WTC11 (cell line): Measurements from ENCODE around the gene P3R3URF. TPM values are rescaled to one million over a fixed set of nuclear protein-coding genes. Genes with fewer than 3 reads are reported as not detected.

Experiments
- ATAC-seq: fragments of 200-7000 bp; cut with Tn5 transposase; 2 replicates; pipeline ENCODE4 v1.10.0; 2021; ENCODE audit warnings: mild to moderate bottlenecking, moderate library complexity
- CTCF ChIA-PET: fragments of 300-600 bp; sonication (Branson Sonifier 250); formaldehyde crosslinking; loops from one replicate; lab custom pipeline; 2021; ENCODE audit warnings: antibody characterized with exemption; lab: Charles Lee
- POLR2A ChIA-PET: fragments of 350-600 bp; sonication (Branson Sonifier 250); formaldehyde crosslinking; loops from one replicate; lab custom pipeline; 2021; ENCODE audit warnings: antibody characterized with exemption; lab: Charles Lee
- DNase-seq: peaks from one replicate; pipeline ENCODE4 v3.0.0; 2021; ENCODE audit warnings: low spot score
- H3K27ac Mint-ChIP-seq: 2 replicates; pipeline ENCODE4 v1.8.0; 2021; ENCODE audit warnings: mixed read lengths
- H3K27me3 Mint-ChIP-seq: 2 replicates; pipeline ENCODE4 v1.8.0; 2021; ENCODE audit warnings: low read depth, mild to moderate bottlenecking, moderate library complexity, mixed read lengths
- H3K36me3 Mint-ChIP-seq: 2 replicates; pipeline ENCODE4 v1.8.0; 2021; ENCODE audit warnings: mixed read lengths
- H3K4me1 Mint-ChIP-seq: 2 replicates; pipeline ENCODE4 v1.8.0; 2022; ENCODE audit warnings: mixed read lengths
- H3K4me3 Mint-ChIP-seq: 2 replicates; pipeline ENCODE4 v1.8.0; 2021; ENCODE audit warnings: mild to moderate bottlenecking, moderate library complexity, mixed read lengths
- H3K9me3 Mint-ChIP-seq: 2 replicates; pipeline ENCODE4 v1.8.0; 2021; ENCODE audit warnings: mixed read lengths
- CBFB ChIP-seq: sonication (generic); formaldehyde crosslinking; IDR thresholded peaks from 2 replicates; pipeline ENCODE4 v1.8.1; 2022; ENCODE audit warnings: mild to moderate bottlenecking, low read depth, missing genetic modification reagents
- JUN ChIP-seq: sonication (generic); formaldehyde crosslinking; IDR thresholded peaks from 2 replicates; pipeline ENCODE4 v1.8.0; 2023; ENCODE audit warnings: mild to moderate bottlenecking, missing genetic modification reagents
- ZNF317 ChIP-seq: sonication (generic); formaldehyde crosslinking; IDR thresholded peaks from 2 replicates; pipeline ENCODE4 v1.8.1; 2023; ENCODE audit warnings: low read depth, mild to moderate bottlenecking, moderate library complexity, missing genetic modification reagents, borderline replicate concordance
- total RNA-seq: library from RNA; stranded (reverse); gene quantifications from 3 replicates; pipeline ENCODE4 v1.2.3, GENCODE V29; 2021
- TF ChIP-seq, protein P1 (sequence below): fragments of 200-600 bp; IDR thresholded peaks from 2 replicates; pipeline ENCODE4 v1.8.0; 2022; ENCODE audit warnings: antibody characterized with exemption
- TF ChIP-seq, protein P2 (sequence below): sonication (generic); formaldehyde crosslinking; IDR thresholded peaks from 2 replicates; pipeline ENCODE4 v1.8.1; 2023; ENCODE audit warnings: mild to moderate bottlenecking, missing genetic modification reagents, borderline replicate concordance
- TF ChIP-seq, protein P3 (sequence below): fragments of 250-450 bp; sonication (Bioruptor Pico); IDR thresholded peaks from 2 replicates; pipeline ENCODE4 v1.9.0; 2021; ENCODE audit warnings: mild to moderate bottlenecking
- TF ChIP-seq, protein P4 (sequence below): sonication (generic); formaldehyde crosslinking; IDR thresholded peaks from 2 replicates; pipeline ENCODE4 v1.8.0; 2022; ENCODE audit warnings: mild to moderate bottlenecking, missing genetic modification reagents

The P3R3URF gene
- total RNA-seq, 1 experiment from 2014 or later: not detected

DNA sequence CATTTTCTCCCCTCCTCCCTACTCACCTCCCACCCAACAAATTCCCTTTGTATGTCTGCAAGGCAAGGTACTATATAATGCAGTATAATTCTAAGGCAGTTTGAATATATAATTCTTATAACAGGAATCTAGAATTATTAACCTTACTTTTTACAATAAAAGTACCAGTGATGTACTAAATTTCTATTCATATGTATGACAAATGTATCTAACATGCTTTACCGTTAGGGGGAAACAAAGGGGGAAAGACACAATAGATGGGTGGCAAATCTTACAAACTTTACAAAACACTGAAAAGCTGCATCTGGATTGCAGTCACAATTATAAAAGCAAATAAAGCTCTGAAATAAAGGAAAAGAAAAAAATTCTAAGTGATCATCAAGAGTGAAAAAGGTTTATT lies 46.2 kb downstream of the P3R3URF start:
- POLR2A ChIA-PET: no interaction called here
- Mint-ChIP-seq H3K4me3 (peak overlapping the region; percentile 90), H3K27ac (no peak overlapping the region)

DNA sequence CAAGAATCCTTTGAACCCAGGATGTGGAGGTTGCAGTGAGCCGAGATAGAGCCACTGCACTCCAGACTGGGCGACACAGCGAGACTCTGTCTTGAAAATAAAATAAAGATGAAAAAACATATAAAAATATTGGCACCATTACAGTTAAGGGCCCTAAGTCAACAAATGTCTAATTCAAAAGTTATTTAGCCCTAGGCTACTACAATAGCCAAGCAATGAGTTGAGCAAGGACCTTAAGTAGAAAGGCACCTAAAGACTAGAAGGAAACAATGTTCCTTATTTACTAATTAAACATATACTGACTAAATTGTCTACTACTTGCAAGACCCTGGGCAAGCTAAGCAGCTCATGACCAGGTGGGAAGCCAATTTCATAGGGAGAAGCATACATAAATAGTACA lies 47.9 kb downstream of the P3R3URF start:
- Mint-ChIP-seq H3K36me3 (no peaks in the 10 kb centered on the region), H3K27me3 (peaks cover 18% of the 10 kb centered on the region), H3K4me3 (no peak overlapping the region), H3K4me1 (peaks cover 14% of the 10 kb centered on the region), H3K9me3 (0 out of 2 replicates have a peak, but pooled peaks cover 3% of the 10 kb centered on the region), H3K27ac (no peak overlapping the region)
- POLR2A ChIA-PET: no interaction called here
- ATAC-seq (no peak), DNase-seq (no peak)
- TF ChIP-seq, protein P1, sequence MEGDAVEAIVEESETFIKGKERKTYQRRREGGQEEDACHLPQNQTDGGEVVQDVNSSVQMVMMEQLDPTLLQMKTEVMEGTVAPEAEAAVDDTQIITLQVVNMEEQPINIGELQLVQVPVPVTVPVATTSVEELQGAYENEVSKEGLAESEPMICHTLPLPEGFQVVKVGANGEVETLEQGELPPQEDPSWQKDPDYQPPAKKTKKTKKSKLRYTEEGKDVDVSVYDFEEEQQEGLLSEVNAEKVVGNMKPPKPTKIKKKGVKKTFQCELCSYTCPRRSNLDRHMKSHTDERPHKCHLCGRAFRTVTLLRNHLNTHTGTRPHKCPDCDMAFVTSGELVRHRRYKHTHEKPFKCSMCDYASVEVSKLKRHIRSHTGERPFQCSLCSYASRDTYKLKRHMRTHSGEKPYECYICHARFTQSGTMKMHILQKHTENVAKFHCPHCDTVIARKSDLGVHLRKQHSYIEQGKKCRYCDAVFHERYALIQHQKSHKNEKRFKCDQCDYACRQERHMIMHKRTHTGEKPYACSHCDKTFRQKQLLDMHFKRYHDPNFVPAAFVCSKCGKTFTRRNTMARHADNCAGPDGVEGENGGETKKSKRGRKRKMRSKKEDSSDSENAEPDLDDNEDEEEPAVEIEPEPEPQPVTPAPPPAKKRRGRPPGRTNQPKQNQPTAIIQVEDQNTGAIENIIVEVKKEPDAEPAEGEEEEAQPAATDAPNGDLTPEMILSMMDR: no peak
- no peak for TF ChIP-seq JUN
- TF ChIP-seq, all 79 proteins: peak for 0
- CTCF ChIA-PET: no interaction called here

More for the DNA sequence above, 46.2 kb downstream of the P3R3URF start:
- peaks cover 29% of the 10 kb centered on the region for H3K27me3 Mint-ChIP-seq
- H3K4me1 Mint-ChIP-seq: peaks cover 23% of the 10 kb centered on the region
- ATAC-seq (no peak), DNase-seq (no peak)
- TF ChIP-seq, protein P2, sequence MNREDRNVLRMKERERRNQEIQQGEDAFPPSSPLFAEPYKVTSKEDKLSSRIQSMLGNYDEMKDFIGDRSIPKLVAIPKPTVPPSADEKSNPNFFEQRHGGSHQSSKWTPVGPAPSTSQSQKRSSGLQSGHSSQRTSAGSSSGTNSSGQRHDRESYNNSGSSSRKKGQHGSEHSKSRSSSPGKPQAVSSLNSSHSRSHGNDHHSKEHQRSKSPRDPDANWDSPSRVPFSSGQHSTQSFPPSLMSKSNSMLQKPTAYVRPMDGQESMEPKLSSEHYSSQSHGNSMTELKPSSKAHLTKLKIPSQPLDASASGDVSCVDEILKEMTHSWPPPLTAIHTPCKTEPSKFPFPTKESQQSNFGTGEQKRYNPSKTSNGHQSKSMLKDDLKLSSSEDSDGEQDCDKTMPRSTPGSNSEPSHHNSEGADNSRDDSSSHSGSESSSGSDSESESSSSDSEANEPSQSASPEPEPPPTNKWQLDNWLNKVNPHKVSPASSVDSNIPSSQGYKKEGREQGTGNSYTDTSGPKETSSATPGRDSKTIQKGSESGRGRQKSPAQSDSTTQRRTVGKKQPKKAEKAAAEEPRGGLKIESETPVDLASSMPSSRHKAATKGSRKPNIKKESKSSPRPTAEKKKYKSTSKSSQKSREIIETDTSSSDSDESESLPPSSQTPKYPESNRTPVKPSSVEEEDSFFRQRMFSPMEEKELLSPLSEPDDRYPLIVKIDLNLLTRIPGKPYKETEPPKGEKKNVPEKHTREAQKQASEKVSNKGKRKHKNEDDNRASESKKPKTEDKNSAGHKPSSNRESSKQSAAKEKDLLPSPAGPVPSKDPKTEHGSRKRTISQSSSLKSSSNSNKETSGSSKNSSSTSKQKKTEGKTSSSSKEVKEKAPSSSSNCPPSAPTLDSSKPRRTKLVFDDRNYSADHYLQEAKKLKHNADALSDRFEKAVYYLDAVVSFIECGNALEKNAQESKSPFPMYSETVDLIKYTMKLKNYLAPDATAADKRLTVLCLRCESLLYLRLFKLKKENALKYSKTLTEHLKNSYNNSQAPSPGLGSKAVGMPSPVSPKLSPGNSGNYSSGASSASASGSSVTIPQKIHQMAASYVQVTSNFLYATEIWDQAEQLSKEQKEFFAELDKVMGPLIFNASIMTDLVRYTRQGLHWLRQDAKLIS (CRISPR knock-in tag): no peak
- TF ChIP-seq, protein P3, sequence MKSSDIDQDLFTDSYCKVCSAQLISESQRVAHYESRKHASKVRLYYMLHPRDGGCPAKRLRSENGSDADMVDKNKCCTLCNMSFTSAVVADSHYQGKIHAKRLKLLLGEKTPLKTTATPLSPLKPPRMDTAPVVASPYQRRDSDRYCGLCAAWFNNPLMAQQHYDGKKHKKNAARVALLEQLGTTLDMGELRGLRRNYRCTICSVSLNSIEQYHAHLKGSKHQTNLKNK (CRISPR knock-in tag): no peak
- TF ChIP-seq, protein P4, sequence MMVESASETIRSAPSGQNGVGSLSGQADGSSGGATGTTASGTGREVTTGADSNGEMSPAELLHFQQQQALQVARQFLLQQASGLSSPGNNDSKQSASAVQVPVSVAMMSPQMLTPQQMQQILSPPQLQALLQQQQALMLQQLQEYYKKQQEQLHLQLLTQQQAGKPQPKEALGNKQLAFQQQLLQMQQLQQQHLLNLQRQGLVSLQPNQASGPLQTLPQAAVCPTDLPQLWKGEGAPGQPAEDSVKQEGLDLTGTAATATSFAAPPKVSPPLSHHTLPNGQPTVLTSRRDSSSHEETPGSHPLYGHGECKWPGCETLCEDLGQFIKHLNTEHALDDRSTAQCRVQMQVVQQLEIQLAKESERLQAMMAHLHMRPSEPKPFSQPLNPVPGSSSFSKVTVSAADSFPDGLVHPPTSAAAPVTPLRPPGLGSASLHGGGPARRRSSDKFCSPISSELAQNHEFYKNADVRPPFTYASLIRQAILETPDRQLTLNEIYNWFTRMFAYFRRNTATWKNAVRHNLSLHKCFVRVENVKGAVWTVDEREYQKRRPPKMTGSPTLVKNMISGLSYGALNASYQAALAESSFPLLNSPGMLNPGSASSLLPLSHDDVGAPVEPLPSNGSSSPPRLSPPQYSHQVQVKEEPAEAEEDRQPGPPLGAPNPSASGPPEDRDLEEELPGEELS (CRISPR knock-in tag): no peak
- TF ChIP-seq ZNF317 (CRISPR knock-in tag) (no peak), CBFB (CRISPR knock-in tag) (no peak)
- H3K9me3 Mint-ChIP-seq: 0 out of 2 replicates have a peak, but pooled peaks cover 3% of the 10 kb centered on the region
- no peaks in the 10 kb centered on the region for H3K36me3 Mint-ChIP-seq
- CTCF ChIA-PET: no interaction called here

Other genes starting within 250 kb of the P3R3URF start
- gene PIK3R3, start 43.9 kb downstream of the P3R3URF start, total RNA-seq: 9.0 to 12.3 TPM (median 10.9 TPM) in 3 replicates
- gene TSPAN1, start 1.4 kb downstream of the P3R3URF start, total RNA-seq: 0.50 to 0.69 TPM (median 0.57 TPM) in 3 replicates
- gene POMGNT1, start 21.9 kb upstream of the P3R3URF start, total RNA-seq: 42.5 to 43.2 TPM (median 43.2 TPM) in 3 replicates
- 3.8 to 4.0 TPM (median 4.0 TPM) in 3 replicates for gene LURAP1, start 26.8 kb upstream of the P3R3URF start, total RNA-seq
- 51.2 to 54.7 TPM (median 53.7 TPM) in 3 replicates for gene RAD54L, start 71.3 kb upstream of the P3R3URF start, total RNA-seq
- gene LRRC41, start 127.1 kb upstream of the P3R3URF start, total RNA-seq: 44.8 to 46.2 TPM (median 46.0 TPM) in 3 replicates
- gene UQCRH, start 127.2 kb upstream of the P3R3URF start, total RNA-seq: 584 to 663 TPM (median 611 TPM) in 3 replicates
- 19.5 to 22.6 TPM (median 21.0 TPM) in 3 replicates for gene NSUN4, start 164.3 kb upstream of the P3R3URF start, total RNA-seq
- gene FAAH, start 217.8 kb upstream of the P3R3URF start, total RNA-seq: 26.4 to 38.6 TPM (median 28.1 TPM) in 3 replicates